Mesothelial cell of epicardium (in vitro differentiated cells): ENCODE data around the gene SLC25A29. TPM values are rescaled to one million over a fixed set of nuclear protein-coding genes. Genes with fewer than 3 reads are reported as not detected.
A peak's percentile ranks its signal among the peaks of the same experiment; 100 is the strongest.

ENCODE experiments used
- DNase-seq, 2 experiments: peaks; one replicate each; pipeline ENCODE4 v3.0.0; 2021; ENCODE audit warnings: low spot score in 2 of 2; ENCODE audit not compliant: unreplicated experiment in 2 of 2
- H3K27ac Mint-ChIP-seq: 2 replicates; pipeline ENCODE4 v1.8.0; 2021; ENCODE audit warnings: mixed read lengths
- H3K27me3 Mint-ChIP-seq: 2 replicates; pipeline ENCODE4 v1.8.0; 2021; ENCODE audit warnings: low read depth, mixed read lengths
- H3K36me3 Mint-ChIP-seq: 2 replicates; pipeline ENCODE4 v1.8.0; 2021; ENCODE audit warnings: mixed read lengths
- H3K4me1 Mint-ChIP-seq: 2 replicates; pipeline ENCODE4 v1.8.0; 2021; ENCODE audit warnings: mixed read lengths
- H3K4me3 Mint-ChIP-seq: 2 replicates; pipeline ENCODE4 v1.8.0; 2021; ENCODE audit warnings: mild to moderate bottlenecking, moderate library complexity, mixed read lengths
- H3K9me3 Mint-ChIP-seq: 2 replicates; pipeline ENCODE4 v1.8.0; 2021; ENCODE audit warnings: mixed read lengths
- CTCF ChIP-seq: fragments of 200-600 bp; sonication (generic); IDR thresholded peaks from one replicate; pipeline ENCODE4 v1.5.0; 2021; ENCODE audit warnings: antibody characterized with exemption; ENCODE audit not compliant: unreplicated experiment
- total RNA-seq: library from RNA; stranded (reverse); gene quantifications from 3 replicates; pipeline ENCODE4 v1.2.1, GENCODE V29; 2021

The SLC25A29 gene
- total RNA-seq, 1 donor from 2014 or later: 102 TPM

- H3K27ac Mint-ChIP-seq: peak overlapping the region; percentile 71
- DNase-seq: no peak
- H3K9me3 Mint-ChIP-seq: no peaks in the 10 kb centered on the region
- no peak overlapping the region for H3K4me3 Mint-ChIP-seq
- H3K36me3 Mint-ChIP-seq: no peaks in the 10 kb centered on the region
- TF ChIP-seq CTCF: no peak
- H3K27me3 Mint-ChIP-seq: no peaks in the 10 kb centered on the region
- peaks cover 8% of the 10 kb centered on the region for H3K4me1 Mint-ChIP-seq
These were observed 23.4 kb downstream of the SLC25A29 start for GRCh38 chr14:100282766-100283419.

- no peaks in the 10 kb centered on the region for H3K36me3 Mint-ChIP-seq
- DNase-seq: no peak
- H3K27ac Mint-ChIP-seq: peak overlapping the region; percentile 34
- no peaks in the 10 kb centered on the region for H3K9me3 Mint-ChIP-seq
- no peak for TF ChIP-seq CTCF
- H3K27me3 Mint-ChIP-seq: no peaks in the 10 kb centered on the region
- no peak overlapping the region for H3K4me3 Mint-ChIP-seq
- H3K4me1 Mint-ChIP-seq: peaks cover 8% of the 10 kb centered on the region
These were observed 24.2 kb downstream of the SLC25A29 start for GRCh38 chr14:100282083-100282350.

- TF ChIP-seq CTCF: no peak
- no peak for DNase-seq
- Mint-ChIP-seq H3K4me1 (peaks cover 8% of the 10 kb centered on the region), H3K27ac (peak overlapping the region; percentile 18), H3K36me3 (no peaks in the 10 kb centered on the region), H3K9me3 (no peaks in the 10 kb centered on the region), H3K27me3 (no peaks in the 10 kb centered on the region), H3K4me3 (no peak overlapping the region)
These were observed 24.8 kb downstream of the SLC25A29 start for GRCh38 chr14:100281286-100282082.

- DNase-seq: no peak
- H3K27me3 Mint-ChIP-seq: no peaks in the 10 kb centered on the region
- H3K4me1 Mint-ChIP-seq: peaks cover 6% of the 10 kb centered on the region
- no peaks in the 10 kb centered on the region for H3K36me3 Mint-ChIP-seq
- TF ChIP-seq CTCF: no peak
- H3K9me3 Mint-ChIP-seq: no peaks in the 10 kb centered on the region
- H3K27ac Mint-ChIP-seq: no peak overlapping the region
- H3K4me3 Mint-ChIP-seq: no peak overlapping the region
These were observed 26.7 kb downstream of the SLC25A29 start for GRCh38 chr14:100279563-100279962.

GRCh38 chr14:100279133-100279532 lies 27.1 kb downstream of the SLC25A29 start:
- peaks cover 3% of the 10 kb centered on the region for H3K4me1 Mint-ChIP-seq
- no peaks in the 10 kb centered on the region for H3K27me3 Mint-ChIP-seq
- H3K4me3 Mint-ChIP-seq: no peak overlapping the region
- H3K27ac Mint-ChIP-seq: no peak overlapping the region
- H3K36me3 Mint-ChIP-seq: no peaks in the 10 kb centered on the region
- no peaks in the 10 kb centered on the region for H3K9me3 Mint-ChIP-seq
- no peak for DNase-seq
- no peak for TF ChIP-seq CTCF
